Measurements from ENCODE around the gene TOM1.

- TF ChIP-seq CTCF (IDR thresholded peaks at IDR 0.05) (no peak), POLR2A (IDR thresholded peaks at IDR 0.05) (no peak)
These were observed 70.3 kb downstream of the TOM1 start for GRCh38 chr22:35369996-35370395.
